Liver (tissue), 9 donors: ENCODE results near the gene SOBP. TPM values are rescaled to one million over a fixed set of nuclear protein-coding genes. Genes with fewer than 3 reads are reported as not detected.

Source experiments
- DNase-seq: peaks from one replicate; pipeline ENCODE4 v3.0.0-alpha.2; 2017; ENCODE audit warnings: low spot score
- H3K27ac ChIP-seq, 2 donors: one replicate each; pipeline ENCODE4 v1.7.0; 2013; ENCODE audit warnings: inconsistent platforms in 2 of 2, low read length in 2 of 2, control low read depth in 1 of 2, low read depth in 1 of 2, mild to moderate bottlenecking in 1 of 2
- H3K27me3 ChIP-seq, 4 donors: one replicate each; pipeline versions ENCODE4 v1.6.1 to v1.7.0; 2013; ENCODE audit warnings: low read length in 3 of 4, inconsistent platforms in 1 of 4, mild to moderate bottlenecking in 1 of 4, moderate library complexity in 1 of 4; ENCODE audit not compliant: control insufficient read depth in 4 of 4, insufficient read depth in 4 of 4
- H3K36me3 ChIP-seq, 4 donors: one replicate each; pipeline versions ENCODE4 v1.6.1 to v1.7.0; 2013; ENCODE audit warnings: low read length in 3 of 4, mild to moderate bottlenecking in 3 of 4, low read depth in 1 of 4, moderate library complexity in 1 of 4; ENCODE audit not compliant: control insufficient read depth in 4 of 4, insufficient read depth in 3 of 4
- H3K4me1 ChIP-seq, 4 donors: one replicate each; pipeline versions ENCODE4 v1.6.1 to v1.7.0; 2013; ENCODE audit warnings: low read length in 3 of 4, mild to moderate bottlenecking in 3 of 4, moderate library complexity in 1 of 4; ENCODE audit not compliant: control insufficient read depth in 4 of 4, insufficient read depth in 4 of 4
- H3K4me3 ChIP-seq, 3 donors: one replicate each; pipeline versions ENCODE4 v1.6.1 to v1.7.0; 2013; ENCODE audit warnings: low read length in 3 of 3, control low read depth in 1 of 3, low read depth in 1 of 3, mild to moderate bottlenecking in 1 of 3
- H3K9ac ChIP-seq, 2 donors: one replicate each; pipeline ENCODE4 v1.7.0; 2013; ENCODE audit warnings: low read length in 2 of 2, mild to moderate bottlenecking in 2 of 2, moderate library complexity in 2 of 2, control low read depth in 1 of 2, low read depth in 1 of 2
- H3K9me3 ChIP-seq, 4 donors: one replicate each; pipeline versions ENCODE4 v1.6.1 to v1.7.0; 2013; ENCODE audit warnings: low read length in 3 of 4; ENCODE audit not compliant: control insufficient read depth in 4 of 4
- EGR1 ChIP-seq, 2 donors: IDR thresholded peaks; 2 replicates each; pipeline ENCODE4 v1.6.1; 2016 to 2018; ENCODE audit warnings: antibody characterized with exemption in 2 of 2, low read depth in 2 of 2
- FOXA1 ChIP-seq: IDR thresholded peaks from 2 replicates; pipeline ENCODE4 v1.6.1; 2016; ENCODE audit warnings: antibody characterized with exemption
- FOXA2 ChIP-seq: IDR thresholded peaks from 2 replicates; pipeline ENCODE4 v1.6.1; 2016; ENCODE audit warnings: antibody characterized with exemption
- GABPA ChIP-seq, 2 donors: IDR thresholded peaks in 1 of 2; conservative IDR thresholded peaks in 1 of 2; 2 replicates each; pipeline ENCODE4 v1.6.1; 2016; ENCODE audit warnings: antibody characterized with exemption in 2 of 2, mild to moderate bottlenecking in 1 of 2, moderate library complexity in 1 of 2
- HNF4A ChIP-seq, 2 donors: conservative IDR thresholded peaks; 2 replicates each; pipeline ENCODE4 v1.6.1; 2016; ENCODE audit warnings: antibody characterized with exemption in 2 of 2, mild to moderate bottlenecking in 2 of 2
- HNF4G ChIP-seq: IDR thresholded peaks from 2 replicates; pipeline ENCODE4 v1.6.1; 2016; ENCODE audit warnings: antibody characterized with exemption
- JUND ChIP-seq, 2 donors: IDR thresholded peaks; 2 replicates each; pipeline ENCODE4 v1.6.1; 2016; ENCODE audit warnings: antibody characterized with exemption in 2 of 2
- NR2F2 ChIP-seq: IDR thresholded peaks from 2 replicates; pipeline ENCODE4 v1.6.1; 2016; ENCODE audit warnings: antibody characterized with exemption
- RAD21 ChIP-seq, 2 donors: IDR thresholded peaks; 2 replicates each; pipeline ENCODE4 v1.6.1; 2016; ENCODE audit warnings: antibody characterized with exemption in 2 of 2, mild to moderate bottlenecking in 2 of 2
- RXRA ChIP-seq, 2 donors: IDR thresholded peaks; 2 replicates each; pipeline ENCODE4 v1.6.1; 2017 to 2018; ENCODE audit warnings: antibody characterized with exemption in 2 of 2, mild to moderate bottlenecking in 1 of 2
- SP1 ChIP-seq: IDR thresholded peaks from 2 replicates; pipeline ENCODE4 v1.6.1; 2018; ENCODE audit warnings: antibody characterized with exemption, mild to moderate bottlenecking
- YY1 ChIP-seq: IDR thresholded peaks from 2 replicates; pipeline ENCODE4 v1.6.1; 2016; ENCODE audit warnings: antibody characterized with exemption, mild to moderate bottlenecking
- WGBS: extraction: QIAGEN DNeasy Blood & Tissue Kit; methylation state at CpG from one replicate; pipeline ENCODE4 v1.1.7; 2013; 5-methylcytosine and 5-hydroxymethylcytosine counted together
- polyA plus RNA-seq, 2 donors: library from polyadenylated mRNA; stranded (reverse) in 1 of 2; unstranded in 1 of 2; fragments of 200-250 nt in 1 of 2; fragments of >200 nt in 1 of 2; fragmentation: Nextera tagmentation in 1 of 2; extraction: Ambion mirVana in 1 of 2; gene quantifications; one replicate each; pipeline versions ENCODE4 v1.2.1 to v1.2.3, GENCODE V29; 2013 to 2015
- total RNA-seq, 2 donors: library from RNA; depleted of rRNA; stranded (reverse); fragments of >200 nt; gene quantifications; one replicate each; pipeline ENCODE4 v1.2.3, GENCODE V29; 2014
- TF ChIP-seq, protein P1 (sequence below): IDR thresholded peaks from 2 replicates; pipeline ENCODE4 v1.6.1; 2016; ENCODE audit warnings: antibody characterized with exemption
- TF ChIP-seq, protein P2 (sequence below): IDR thresholded peaks from 2 replicates; pipeline ENCODE4 v1.6.1; 2016; ENCODE audit warnings: antibody characterized with exemption
- TF ChIP-seq, protein P3 (sequence below): fragments of 150-350 bp; IDR thresholded peaks from 2 replicates; pipeline ENCODE4 v1.5.1; 2017; ENCODE audit warnings: improper control_type of control experiment, low read depth, low read length; ENCODE audit not compliant: missing input control
- TF ChIP-seq, protein P4 (sequence below): IDR thresholded peaks from 2 replicates; pipeline ENCODE4 v1.6.1; 2016; ENCODE audit warnings: antibody characterized with exemption
- TF ChIP-seq, protein P5 (sequence below): IDR thresholded peaks from 2 replicates; pipeline ENCODE4 v1.6.1; 2016; ENCODE audit warnings: antibody characterized with exemption, mild to moderate bottlenecking
- donor health status: healthy.
- donor health status: healthy.
- donor health status: healthy.
- donor health status: healthy.
- donor health status: healthy.

Gene SOBP
- total and polyA plus RNA-seq, 4 donors = 0.99 to 5.4 (median 1.9) TPM

DNA sequence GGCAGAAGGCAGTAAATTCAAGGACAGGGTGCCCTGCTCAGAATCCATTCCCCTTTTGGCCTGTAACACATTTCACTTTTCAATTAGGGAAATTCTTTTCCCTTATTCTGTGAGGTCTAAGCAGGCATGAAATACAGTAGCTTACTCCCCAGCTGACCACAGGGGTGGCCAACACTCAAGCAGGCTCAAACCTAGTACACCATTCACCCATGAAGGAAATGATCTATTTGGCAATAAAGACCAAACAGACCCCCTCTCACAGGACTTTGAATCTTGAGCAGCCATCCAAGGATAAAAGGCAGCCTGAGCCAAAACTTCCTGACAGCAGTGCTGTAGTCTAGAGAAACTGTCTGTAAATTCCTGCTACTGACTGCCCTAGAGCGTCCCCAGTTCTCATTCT, 48.2 kb upstream of the SOBP start:
- H3K4me1 ChIP-seq = no peaks in the 10 kb centered on the region
- H3K4me3 ChIP-seq = no peak overlapping the region
- no peak overlapping the region for H3K9ac ChIP-seq
- no peak for DNase-seq
- no peak overlapping the region for H3K27ac ChIP-seq
- H3K36me3 ChIP-seq = no peaks in the 10 kb centered on the region
- H3K27me3 ChIP-seq = no peaks in the 10 kb centered on the region
- TF ChIP-seq, protein P1, sequence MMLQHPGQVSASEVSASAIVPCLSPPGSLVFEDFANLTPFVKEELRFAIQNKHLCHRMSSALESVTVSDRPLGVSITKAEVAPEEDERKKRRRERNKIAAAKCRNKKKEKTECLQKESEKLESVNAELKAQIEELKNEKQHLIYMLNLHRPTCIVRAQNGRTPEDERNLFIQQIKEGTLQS = no peak
- TF ChIP-seq, protein P2, sequence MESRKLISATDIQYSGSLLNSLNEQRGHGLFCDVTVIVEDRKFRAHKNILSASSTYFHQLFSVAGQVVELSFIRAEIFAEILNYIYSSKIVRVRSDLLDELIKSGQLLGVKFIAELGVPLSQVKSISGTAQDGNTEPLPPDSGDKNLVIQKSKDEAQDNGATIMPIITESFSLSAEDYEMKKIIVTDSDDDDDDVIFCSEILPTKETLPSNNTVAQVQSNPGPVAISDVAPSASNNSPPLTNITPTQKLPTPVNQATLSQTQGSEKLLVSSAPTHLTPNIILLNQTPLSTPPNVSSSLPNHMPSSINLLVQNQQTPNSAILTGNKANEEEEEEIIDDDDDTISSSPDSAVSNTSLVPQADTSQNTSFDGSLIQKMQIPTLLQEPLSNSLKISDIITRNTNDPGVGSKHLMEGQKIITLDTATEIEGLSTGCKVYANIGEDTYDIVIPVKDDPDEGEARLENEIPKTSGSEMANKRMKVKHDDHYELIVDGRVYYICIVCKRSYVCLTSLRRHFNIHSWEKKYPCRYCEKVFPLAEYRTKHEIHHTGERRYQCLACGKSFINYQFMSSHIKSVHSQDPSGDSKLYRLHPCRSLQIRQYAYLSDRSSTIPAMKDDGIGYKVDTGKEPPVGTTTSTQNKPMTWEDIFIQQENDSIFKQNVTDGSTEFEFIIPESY = no peak
- TF ChIP-seq, protein P3, sequence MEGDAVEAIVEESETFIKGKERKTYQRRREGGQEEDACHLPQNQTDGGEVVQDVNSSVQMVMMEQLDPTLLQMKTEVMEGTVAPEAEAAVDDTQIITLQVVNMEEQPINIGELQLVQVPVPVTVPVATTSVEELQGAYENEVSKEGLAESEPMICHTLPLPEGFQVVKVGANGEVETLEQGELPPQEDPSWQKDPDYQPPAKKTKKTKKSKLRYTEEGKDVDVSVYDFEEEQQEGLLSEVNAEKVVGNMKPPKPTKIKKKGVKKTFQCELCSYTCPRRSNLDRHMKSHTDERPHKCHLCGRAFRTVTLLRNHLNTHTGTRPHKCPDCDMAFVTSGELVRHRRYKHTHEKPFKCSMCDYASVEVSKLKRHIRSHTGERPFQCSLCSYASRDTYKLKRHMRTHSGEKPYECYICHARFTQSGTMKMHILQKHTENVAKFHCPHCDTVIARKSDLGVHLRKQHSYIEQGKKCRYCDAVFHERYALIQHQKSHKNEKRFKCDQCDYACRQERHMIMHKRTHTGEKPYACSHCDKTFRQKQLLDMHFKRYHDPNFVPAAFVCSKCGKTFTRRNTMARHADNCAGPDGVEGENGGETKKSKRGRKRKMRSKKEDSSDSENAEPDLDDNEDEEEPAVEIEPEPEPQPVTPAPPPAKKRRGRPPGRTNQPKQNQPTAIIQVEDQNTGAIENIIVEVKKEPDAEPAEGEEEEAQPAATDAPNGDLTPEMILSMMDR = no peak
- TF ChIP-seq FOXA2 (no peak), EGR1 (IDR thresholded peaks at IDR 0.05; ENCODE audit: low read depth in 2 of 2) (no peak), YY1 (no peak), FOXA1 (no peak), GABPA (IDR thresholded peaks at IDR 0.05 in 1 of 2, conservative IDR thresholded peaks at IDR 0.05 in 1 of 2) (no peak), RAD21 (IDR thresholded peaks at IDR 0.05) (no peak), SP1 (no peak), JUND (IDR thresholded peaks at IDR 0.05) (no peak), NR2F2 (no peak), HNF4G (no peak), RXRA (IDR thresholded peaks at IDR 0.05) (no peak), HNF4A (conservative IDR thresholded peaks at IDR 0.05) (no peak)
- TF ChIP-seq, protein P4, sequence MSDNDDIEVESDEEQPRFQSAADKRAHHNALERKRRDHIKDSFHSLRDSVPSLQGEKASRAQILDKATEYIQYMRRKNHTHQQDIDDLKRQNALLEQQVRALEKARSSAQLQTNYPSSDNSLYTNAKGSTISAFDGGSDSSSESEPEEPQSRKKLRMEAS = no peak
- TF ChIP-seq, protein P5, sequence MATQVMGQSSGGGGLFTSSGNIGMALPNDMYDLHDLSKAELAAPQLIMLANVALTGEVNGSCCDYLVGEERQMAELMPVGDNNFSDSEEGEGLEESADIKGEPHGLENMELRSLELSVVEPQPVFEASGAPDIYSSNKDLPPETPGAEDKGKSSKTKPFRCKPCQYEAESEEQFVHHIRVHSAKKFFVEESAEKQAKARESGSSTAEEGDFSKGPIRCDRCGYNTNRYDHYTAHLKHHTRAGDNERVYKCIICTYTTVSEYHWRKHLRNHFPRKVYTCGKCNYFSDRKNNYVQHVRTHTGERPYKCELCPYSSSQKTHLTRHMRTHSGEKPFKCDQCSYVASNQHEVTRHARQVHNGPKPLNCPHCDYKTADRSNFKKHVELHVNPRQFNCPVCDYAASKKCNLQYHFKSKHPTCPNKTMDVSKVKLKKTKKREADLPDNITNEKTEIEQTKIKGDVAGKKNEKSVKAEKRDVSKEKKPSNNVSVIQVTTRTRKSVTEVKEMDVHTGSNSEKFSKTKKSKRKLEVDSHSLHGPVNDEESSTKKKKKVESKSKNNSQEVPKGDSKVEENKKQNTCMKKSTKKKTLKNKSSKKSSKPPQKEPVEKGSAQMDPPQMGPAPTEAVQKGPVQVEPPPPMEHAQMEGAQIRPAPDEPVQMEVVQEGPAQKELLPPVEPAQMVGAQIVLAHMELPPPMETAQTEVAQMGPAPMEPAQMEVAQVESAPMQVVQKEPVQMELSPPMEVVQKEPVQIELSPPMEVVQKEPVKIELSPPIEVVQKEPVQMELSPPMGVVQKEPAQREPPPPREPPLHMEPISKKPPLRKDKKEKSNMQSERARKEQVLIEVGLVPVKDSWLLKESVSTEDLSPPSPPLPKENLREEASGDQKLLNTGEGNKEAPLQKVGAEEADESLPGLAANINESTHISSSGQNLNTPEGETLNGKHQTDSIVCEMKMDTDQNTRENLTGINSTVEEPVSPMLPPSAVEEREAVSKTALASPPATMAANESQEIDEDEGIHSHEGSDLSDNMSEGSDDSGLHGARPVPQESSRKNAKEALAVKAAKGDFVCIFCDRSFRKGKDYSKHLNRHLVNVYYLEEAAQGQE = no peak
- WGBS = 100% methylated on average over 1 of the region's 1 CpG
- H3K9me3 ChIP-seq = no peaks in the 10 kb centered on the region
